Measurements from ENCODE around the gene LIME1.

The LIME1 gene, protein sequence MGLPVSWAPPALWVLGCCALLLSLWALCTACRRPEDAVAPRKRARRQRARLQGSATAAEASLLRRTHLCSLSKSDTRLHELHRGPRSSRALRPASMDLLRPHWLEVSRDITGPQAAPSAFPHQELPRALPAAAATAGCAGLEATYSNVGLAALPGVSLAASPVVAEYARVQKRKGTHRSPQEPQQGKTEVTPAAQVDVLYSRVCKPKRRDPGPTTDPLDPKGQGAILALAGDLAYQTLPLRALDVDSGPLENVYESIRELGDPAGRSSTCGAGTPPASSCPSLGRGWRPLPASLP

DNA sequence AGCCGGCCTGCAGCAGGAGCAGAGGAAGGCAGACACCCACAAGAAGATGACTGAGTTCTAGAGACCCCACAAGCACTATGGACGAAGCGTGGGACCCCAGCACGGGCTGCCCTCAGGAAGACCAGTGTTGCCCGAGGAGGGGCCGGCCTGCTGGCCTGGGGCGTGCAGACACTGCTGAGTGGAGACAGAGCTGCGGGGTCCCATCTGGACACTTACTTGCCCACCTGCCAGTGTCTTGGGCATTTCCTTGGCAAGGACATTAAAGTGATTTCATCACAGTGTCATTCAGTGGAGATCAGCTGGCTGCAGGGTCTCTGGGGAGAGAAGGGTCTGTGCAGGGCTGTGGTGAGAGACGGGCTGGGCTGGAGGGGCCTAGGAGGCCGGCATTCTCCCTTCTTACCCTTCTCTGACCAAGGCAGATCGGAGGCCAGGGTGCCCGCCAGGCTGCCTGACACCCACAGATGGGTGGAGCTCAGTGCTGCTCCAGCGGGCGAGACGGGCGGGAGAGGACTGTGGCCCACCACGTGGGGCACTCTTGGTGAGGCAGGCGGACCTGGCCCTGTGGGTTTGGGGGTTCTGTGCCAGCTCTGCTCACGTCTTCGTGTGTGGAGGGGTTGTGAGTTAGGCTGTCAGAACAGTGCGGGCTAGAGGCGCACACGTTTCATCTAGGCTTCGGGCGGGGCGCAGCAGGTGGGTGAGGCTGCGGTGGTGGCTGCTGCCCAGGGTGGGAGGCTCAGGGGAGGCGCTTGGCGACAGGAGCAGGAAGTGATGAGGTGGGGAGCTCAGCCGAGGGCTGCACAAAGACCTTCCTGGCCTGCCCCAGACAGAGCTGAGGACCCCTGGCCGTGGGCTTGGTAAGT lies at the start of gene LIME1:
TSS of gene LIME1 (plus strand) at position 806 of the 860 bp plus-strand sequence. CDS start 886 bp downstream, outside the sequence.
- no peak for DNase-seq (ENCODE audit: low spot score)
- no peak for FAIRE-seq

DNA sequence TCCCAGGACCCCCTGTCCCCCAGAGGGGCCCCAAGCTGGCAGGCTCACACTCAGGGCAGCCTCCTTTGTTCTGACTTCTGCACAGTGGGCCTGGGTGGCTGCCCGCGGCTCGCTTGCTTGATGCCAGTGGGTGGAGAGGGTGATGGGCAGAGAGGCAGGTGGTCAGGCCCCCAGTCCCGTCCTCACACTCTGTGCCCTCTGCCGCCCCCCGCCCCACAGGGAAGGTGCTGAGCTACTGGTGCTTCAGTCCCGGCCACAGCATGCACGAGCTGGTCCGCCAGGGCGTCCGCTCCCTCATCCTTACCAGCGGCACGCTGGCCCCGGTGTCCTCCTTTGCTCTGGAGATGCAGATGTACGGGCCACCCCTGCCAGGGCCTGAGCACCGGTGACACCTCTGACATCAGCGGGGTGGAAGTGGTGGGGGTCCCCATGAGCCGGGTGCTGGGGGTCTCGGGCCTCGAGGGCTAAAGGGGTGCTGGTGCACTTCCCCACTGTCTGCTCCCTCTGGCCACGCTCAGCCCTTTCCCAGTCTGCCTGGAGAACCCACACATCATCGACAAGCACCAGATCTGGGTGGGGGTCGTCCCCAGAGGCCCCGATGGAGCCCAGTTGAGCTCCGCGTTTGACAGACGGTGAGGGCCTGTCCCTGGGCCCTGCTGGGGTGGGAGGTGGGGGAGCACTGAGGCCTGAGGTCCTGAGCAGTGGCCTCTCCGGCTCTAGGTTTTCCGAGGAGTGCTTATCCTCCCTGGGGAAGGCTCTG lies 48.9 kb upstream of the LIME1 start:
- FAIRE-seq = no peak
- no peak for DNase-seq (ENCODE audit: low spot score)

DNA sequence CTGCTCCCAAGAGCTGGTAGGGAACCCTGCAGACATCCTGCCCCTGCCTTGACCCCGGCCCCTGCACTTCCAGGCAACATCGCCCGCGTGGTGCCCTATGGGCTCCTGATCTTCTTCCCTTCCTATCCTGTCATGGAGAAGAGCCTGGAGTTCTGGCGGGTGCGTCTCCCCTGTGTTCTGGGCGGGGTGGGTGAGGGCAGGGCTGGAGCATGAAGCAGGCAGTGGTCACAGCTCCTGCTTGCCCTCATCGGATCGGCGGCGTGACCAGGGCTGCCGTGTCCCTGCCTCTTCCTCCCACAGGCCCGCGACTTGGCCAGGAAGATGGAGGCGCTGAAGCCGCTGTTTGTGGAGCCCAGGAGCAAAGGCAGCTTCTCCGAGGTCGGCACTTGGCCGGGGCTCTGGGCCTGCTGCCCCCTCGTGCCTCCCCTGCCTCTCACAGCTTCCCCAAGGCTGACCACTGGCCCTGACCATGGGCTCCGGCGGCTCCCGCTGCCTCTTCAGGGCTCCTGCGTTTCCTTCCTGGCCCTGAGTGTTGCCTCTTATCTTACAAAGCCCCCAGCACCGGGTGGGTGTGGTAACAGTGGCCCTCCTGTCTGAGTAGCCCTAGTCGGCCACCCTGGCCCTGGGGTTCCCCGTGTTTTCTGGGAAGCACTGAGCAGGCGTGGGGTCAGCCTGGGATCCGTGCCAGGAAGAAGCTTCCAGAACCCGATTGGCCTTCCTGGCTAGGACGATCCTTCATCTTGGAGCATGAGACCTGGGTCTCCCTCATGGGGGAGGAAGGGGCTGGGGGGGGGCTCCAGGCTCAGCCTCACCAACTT lies 48.0 kb upstream of the LIME1 start:
- FAIRE-seq = no peak
- no peak for DNase-seq (ENCODE audit: low spot score)

DNA sequence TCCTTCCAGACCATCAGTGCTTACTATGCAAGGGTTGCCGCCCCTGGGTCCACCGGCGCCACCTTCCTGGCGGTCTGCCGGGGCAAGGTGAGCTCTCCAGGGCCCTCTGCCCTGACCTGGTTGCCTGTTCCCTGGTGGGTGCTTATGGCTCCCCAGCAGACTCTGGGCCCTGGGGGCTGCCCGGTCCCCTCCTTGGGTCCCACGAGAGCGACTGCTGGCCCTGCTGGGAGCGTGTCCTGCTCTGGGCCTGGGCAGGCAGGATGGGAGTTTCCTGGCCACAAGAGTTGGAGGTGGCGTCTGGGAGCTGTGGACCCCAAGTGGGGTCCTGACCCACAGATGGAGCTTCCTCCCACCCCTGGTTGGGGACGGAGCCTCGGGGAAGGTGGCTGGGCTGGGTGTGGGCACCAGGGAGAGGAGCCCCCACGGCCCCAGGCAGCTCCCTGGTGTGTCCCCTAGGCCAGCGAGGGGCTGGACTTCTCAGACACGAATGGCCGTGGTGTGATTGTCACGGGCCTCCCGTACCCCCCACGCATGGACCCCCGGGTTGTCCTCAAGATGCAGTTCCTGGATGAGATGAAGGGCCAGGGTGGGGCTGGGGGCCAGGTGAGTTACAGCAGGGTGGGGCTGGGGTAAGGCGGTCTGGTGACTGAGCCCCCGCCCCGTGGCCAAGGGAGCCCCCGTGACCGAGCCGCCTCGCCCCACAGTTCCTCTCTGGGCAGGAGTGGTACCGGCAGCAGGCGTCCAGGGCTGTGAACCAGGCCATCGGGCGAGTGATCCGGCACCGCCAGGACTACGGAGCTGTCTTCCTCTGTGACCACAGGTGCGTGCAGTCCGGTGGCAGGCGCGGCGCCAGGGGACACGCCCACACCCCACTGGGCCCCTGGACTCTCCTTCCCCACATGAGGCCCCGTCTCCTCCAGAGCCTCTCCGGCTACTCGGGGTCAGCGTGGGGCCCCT lies 47.1 kb upstream of the LIME1 start:
- DNase-seq (ENCODE audit: low spot score) (no peak), FAIRE-seq (no peak)

DNA sequence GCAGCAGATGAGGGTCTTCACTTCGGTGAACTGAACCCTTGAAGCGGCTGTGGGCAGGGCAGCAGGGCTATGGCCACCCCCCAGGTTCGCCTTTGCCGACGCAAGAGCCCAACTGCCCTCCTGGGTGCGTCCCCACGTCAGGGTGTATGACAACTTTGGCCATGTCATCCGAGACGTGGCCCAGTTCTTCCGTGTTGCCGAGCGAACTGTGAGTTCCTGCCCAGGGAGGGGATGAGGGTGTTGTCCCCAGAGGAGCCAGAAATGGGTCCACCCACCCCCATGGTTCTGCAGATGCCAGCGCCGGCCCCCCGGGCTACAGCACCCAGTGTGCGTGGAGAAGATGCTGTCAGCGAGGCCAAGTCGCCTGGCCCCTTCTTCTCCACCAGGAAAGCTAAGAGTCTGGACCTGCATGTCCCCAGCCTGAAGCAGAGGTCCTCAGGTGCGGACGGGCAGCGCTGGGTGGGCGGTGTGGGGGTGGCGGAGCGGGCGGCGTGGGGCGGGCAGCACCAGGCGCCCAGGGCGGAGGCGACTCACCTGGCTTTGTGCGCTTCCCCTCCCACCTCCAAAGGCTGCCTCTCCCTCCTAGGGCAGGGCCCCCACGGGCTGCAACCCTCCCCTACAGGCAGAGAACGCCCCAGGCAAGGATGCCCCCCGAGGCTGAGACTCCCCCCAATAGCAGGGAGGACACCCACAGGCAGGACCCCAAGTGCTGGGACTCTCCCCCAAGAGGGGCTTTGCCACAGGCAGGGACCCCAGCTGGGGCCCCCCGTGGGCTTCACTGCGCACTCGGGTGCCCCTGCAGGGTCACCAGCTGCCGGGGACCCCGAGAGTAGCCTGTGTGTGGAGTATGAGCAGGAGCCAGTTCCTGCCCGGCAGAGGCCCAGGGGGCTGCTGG lies 46.2 kb upstream of the LIME1 start:
- no peak for FAIRE-seq
- no peak for DNase-seq (ENCODE audit: low spot score)

DNA sequence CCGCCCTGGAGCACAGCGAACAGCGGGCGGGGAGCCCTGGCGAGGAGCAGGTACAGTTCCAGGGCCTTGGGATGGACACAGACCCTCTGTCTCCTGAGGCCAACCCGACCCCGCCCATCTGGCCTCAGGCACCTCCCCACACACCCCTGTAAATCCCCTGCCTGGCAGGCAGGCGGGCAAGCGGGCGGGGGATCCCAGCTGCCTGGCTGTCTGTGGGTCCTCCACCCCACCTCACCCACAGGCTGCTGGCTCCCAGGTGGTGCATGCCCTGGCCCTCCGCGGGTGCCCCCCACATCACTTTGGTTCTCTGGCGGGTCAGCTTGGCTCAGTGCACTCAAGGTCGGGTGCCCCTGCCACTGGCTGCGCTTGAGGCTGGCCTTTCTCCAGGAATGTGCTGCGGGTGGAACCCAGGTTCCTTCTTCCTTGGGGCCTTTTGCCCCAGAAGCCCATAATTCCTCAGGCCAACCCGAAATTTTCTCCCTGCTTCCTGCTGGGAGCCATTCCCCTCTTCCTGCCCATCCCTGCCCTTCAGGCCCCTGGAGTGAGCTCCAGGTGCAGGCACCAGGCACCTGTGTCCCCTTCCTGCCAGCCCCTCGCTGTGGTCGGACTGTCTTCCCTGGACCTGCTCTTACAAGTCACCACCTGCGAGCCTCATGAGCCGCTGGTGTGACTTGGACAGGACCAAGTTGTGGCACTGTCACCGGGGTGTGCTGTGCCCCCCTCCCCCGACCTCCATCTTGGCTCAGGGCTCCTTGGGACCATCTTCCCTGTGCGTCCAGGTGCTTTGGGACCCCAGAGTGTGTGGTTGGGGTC lies 45.4 kb upstream of the LIME1 start:
- FAIRE-seq (no peak), DNase-seq (ENCODE audit: low spot score) (no peak)

DNA sequence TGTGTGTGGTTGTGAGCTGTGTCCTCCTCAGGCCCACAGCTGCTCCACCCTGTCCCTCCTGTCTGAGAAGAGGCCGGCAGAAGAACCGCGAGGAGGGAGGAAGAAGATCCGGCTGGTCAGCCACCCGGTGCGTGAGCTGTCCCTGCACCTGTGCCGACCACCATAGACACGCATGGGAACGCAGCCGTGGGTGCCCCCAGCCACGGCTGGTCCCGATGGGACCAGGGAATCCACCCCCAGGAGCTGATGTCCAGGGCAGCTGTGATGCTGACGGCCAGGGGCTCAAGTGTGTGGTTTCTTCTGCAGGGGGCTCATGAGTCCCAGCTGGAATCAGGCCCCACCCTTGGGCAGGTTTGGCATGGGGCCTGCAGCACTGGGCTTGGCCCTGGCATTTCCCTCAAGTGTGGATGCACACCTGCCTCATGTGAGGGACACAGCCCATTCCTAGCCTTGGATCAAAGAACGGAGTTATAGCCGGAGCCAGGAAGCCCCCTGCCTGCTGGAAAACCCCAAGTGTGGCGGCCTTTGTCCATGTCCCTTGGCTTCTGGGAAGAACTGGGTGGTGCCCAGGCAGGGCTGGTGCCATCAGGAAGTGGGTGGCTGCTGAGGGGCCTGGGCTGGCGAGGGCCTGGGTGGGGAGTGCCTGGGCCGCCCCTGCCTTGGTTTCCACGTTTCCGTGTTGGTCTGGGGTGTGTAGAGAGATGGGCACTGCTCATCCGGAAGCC lies 44.6 kb upstream of the LIME1 start:
- FAIRE-seq = no peak
- no peak for DNase-seq (ENCODE audit: low spot score)

DNA sequence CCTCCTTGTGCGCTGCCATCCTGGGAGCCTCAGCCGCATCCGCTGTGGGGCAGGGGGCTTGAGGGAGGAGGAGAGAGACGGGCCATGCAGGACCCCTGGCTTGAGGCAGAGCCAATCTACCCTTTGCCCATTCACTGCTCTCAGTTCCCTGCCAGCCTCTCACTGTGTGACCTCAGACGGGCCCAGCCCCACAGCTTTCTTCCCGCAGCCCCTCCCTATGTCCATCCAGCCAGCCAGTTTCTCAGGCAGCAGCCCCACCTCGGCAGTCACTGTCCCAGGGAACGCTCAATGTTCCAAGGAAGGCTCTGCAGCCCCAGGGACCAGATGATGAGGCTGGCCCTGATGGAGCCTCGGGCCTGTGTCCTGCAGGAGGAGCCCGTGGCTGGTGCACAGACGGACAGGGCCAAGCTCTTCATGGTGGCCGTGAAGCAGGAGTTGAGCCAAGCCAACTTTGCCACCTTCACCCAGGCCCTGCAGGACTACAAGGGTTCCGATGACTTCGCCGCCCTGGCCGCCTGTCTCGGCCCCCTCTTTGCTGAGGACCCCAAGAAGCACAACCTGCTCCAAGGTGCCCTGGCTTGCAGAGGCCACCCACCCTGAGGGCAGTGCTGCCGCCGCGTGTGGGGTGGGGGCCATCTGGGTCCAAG lies 43.9 kb upstream of the LIME1 start:
- FAIRE-seq (no peak), DNase-seq (ENCODE audit: low spot score) (peak; percentile 45)

DNA sequence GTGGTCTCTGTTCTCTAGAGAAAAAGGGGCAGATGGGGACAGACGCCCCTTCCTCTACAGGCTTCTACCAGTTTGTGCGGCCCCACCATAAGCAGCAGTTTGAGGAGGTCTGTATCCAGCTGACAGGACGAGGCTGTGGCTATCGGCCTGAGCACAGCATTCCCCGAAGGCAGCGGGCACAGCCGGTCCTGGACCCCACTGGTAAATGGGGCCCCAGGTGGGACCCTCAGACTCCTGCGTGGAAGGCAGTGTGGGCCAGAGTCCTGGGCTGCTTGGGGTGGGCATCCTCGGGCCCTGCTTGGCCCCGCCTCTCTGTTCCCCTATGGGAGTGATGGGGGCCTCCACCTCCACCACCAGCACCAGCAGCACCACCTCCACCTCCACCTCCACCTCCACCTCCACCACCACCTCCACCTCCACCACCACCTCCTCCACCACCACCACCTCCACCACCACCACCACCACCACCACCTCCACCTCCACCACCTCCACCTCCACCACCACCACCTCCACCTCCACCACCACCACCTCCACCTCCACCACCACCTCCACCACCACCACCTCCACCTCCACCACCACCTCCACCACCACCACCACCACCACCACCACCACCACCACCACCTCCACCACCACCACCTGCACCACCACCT lies 43.3 kb upstream of the LIME1 start:
- DNase-seq (ENCODE audit: low spot score) (no peak), FAIRE-seq (peak; percentile 99)

DNA sequence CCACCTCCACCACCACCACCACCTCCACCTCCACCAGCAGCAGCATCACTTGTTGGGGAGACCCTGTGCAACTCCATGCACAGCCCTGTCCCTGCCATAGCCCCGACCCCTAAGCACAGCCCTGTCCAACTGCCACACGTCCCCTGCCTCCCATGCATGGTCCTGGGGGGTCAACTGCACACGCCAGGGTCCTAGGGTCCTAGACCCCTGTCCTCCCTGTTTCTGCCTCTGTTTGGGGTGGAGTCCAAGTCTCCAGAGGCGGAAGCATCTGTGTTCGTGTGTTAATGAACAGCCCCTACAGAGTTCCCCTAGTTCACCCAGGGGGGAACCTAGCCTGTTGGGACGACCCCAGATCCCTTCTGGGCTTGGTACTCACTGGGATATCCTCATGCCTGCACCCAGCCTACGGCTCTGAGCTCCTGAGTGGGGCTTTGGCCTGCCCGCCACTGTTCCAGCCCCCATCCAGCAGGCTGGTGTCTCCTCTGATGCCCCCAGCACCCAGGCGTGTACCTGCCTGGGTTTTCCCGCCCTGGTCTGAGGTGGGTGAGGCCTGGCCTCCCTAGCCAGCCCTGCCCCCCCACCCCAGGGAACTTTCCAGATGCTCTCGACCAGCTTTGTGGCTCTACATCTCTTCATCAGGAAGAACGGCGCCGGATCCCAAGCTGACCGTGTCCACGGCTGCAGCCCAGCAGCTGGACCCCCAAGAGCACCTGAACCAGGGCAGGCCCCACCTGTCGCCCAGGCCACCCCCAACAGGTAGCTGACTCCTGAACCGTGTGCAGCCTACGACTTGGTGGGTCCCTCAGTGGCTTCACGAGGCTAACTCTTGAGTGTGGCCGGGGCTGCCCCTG lies 42.5 kb upstream of the LIME1 start:
- no peak for DNase-seq (ENCODE audit: low spot score)
- FAIRE-seq = no peak

DNA sequence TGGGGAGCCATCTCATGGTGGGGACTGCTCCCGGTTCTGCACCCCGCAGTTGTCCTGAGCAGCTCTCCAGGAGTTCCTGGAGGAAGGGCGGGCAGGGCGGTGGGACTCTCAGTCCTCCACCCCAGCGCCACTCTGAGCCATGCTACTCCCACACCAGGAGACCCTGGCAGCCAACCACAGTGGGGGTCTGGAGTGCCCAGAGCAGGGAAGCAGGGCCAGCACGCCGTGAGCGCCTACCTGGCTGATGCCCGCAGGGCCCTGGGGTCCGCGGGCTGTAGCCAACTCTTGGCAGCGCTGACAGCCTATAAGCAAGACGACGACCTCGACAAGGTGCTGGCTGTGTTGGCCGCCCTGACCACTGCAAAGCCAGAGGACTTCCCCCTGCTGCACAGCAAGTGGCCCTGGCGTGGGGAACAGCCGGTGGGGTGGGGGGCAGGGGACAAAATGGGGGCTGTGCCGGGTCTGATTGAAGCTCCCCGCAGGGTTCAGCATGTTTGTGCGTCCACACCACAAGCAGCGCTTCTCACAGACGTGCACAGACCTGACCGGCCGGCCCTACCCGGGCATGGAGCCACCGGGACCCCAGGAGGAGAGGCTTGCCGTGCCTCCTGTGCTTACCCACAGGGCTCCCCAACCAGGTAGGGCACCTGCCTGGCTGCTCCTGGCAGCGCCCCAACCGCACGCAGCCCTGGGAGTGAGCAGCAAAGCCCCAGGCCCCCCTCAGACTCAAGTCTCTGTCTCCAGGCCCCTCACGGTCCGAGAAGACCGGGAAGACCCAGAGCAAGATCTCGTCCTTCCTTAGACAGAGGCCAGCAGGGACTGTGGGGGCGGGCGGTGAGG lies 41.7 kb upstream of the LIME1 start:
- DNase-seq (ENCODE audit: low spot score) = no peak
- no peak for FAIRE-seq

DNA sequence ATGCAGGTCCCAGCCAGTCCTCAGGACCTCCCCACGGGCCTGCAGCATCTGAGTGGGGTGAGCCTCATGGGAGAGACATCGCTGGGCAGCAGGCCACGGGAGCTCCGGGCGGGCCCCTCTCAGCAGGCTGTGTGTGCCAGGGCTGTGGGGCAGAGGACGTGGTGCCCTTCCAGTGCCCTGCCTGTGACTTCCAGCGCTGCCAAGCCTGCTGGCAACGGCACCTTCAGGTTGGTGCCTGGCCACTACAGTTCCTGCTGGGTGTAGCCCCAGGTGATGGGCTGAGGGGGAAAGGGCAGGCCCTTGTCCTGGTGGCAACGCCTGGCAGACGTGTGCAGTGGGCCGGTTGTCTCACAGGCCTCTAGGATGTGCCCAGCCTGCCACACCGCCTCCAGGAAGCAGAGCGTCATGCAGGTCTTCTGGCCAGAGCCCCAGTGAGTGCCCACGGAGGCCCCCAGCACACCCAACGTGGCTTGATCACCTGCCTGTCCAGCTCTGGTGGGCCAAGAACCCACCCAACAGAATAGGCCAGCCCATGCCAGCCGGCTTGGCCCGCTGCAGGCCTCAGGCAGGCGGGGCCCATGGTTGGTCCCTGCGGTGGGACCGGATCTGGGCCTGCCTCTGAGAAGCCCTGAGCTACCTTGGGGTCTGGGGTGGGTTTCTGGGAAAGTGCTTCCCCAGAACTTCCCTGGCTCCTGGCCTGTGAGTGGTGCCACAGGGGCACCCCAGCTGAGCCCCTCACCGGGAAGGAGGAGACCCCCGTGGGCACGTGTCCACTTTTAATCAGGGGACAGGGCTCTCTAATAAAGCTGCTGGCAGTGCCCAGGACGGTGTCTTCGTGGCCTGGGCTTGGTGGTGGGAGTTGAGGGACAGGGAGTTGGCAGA lies 40.8 kb upstream of the LIME1 start:
- DNase-seq (ENCODE audit: low spot score) (no peak), FAIRE-seq (no peak)

DNA sequence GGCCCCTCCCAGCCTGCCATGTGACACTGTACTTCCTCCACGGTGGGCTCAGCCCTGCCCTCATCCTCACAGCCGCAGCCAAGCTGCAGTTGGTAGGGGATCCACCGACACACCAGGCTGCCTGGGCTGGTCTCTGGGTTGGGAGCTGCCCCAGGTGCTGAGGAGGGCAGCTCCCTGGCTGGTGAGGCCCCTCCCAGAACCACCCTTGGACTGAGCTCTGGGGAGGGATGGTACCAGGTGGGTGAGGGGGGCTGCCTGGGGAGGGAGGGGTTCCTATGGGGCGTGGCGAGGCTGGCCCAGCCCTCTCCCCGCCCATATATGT lies 40.2 kb upstream of the LIME1 start:
- DNase-seq (ENCODE audit: low spot score) (no peak), FAIRE-seq (no peak)
